Thyroid gland (tissue), 4 donors: ENCODE results near the gene ANO6. TPM values are rescaled to one million over a fixed set of nuclear protein-coding genes. Genes with fewer than 3 reads are reported as not detected.

ENCODE experiments used
- DNase-seq, 2 donors: peaks; one replicate each; pipeline ENCODE4 v3.0.0-alpha.2; 2019
- H3K27ac ChIP-seq, 3 donors: fragments of 200-600 bp; sonication (generic); 1 replicate in 2 of 3; 2 replicates in 1 of 3; pipeline ENCODE4 v1.5.1; 2016 to 2019; ENCODE audit warnings: mild to moderate bottlenecking in 1 of 3, moderate library complexity in 1 of 3
- H3K27me3 ChIP-seq: fragments of 200-600 bp; sonication (generic); one replicate; pipeline ENCODE4 v1.5.1; 2019
- H3K36me3 ChIP-seq, 2 donors: fragments of 200-600 bp; sonication (generic); one replicate each; pipeline ENCODE4 v1.5.1; 2016 to 2019
- H3K4me1 ChIP-seq, 2 donors: fragments of 200-600 bp; sonication (generic); one replicate each; pipeline ENCODE4 v1.5.1; 2017 to 2019
- H3K4me3 ChIP-seq, 3 donors: fragments of 200-600 bp; sonication (generic); replicated peaks in 1 of 3; 1 replicate in 2 of 3; 2 replicates in 1 of 3; pipeline ENCODE4 v1.5.1; 2016; ENCODE audit warnings: mild to moderate bottlenecking in 1 of 3
- H3K9me3 ChIP-seq: fragments of 200-600 bp; sonication (generic); one replicate; pipeline ENCODE4 v1.5.1; 2017
- CTCF ChIP-seq, 6 experiments: fragments of 200-600 bp in 3 of 6; fragments of 450-650 bp in 3 of 6; sonication (generic) in 3 of 6; IDR thresholded peaks; one replicate each; pipeline ENCODE4 v1.5.1; 2016 to 2019; ENCODE audit warnings: antibody characterized with exemption in 6 of 6, mild to moderate bottlenecking in 2 of 6, inconsistent platforms in 1 of 6, moderate library complexity in 1 of 6
- POLR2A ChIP-seq, 2 donors: fragments of 450-650 bp; IDR thresholded peaks; one replicate each; pipeline ENCODE4 v1.6.1; 2017; ENCODE audit warnings: antibody characterized with exemption in 2 of 2, mild to moderate bottlenecking in 2 of 2, moderate library complexity in 1 of 2
- WGBS, 2 donors: methylation state at CpG; one replicate each; pipeline ENCODE4 v1.1.5; 2017; 5-methylcytosine and 5-hydroxymethylcytosine counted together
- intact Hi-C: fragments of 100-400 bp; cut with DNase I; formaldehyde crosslinking; loops from one replicate; pipeline ENCODE4 v1.15.1; 2023
- total RNA-seq, 4 donors: library from RNA; depleted of rRNA; stranded (reverse); fragments of >200 nt; gene quantifications; one replicate each; pipeline ENCODE4 v1.2.3, GENCODE V29; 2016

The ANO6 gene
- total RNA-seq, 4 donors from 2014 or later = 37.3 to 61.1 (median 48.1) TPM

- Histone ChIP-seq H3K9me3 (no peaks in the 10 kb centered on the region), H3K27ac (peak overlapping the region in 2 of 3 donors; percentile 30 to 47), H3K36me3 (no peaks in the 10 kb centered on the region), H3K4me3 (no peak overlapping the region), H3K27me3 (no peaks in the 10 kb centered on the region), H3K4me1 (peaks cover 7 to 18% of the 10 kb centered on the region in 2 donors)
- DNase-seq = no peak
- 42 to 57% methylated on average over 1 of the region's 1 CpG for WGBS, 2 donors
- intact Hi-C loops = no loop called here
- TF ChIP-seq CTCF (IDR thresholded peaks at IDR 0.05) = no peak
- no peak for TF ChIP-seq POLR2A (IDR thresholded peaks at IDR 0.05)
Observed at GRCh38 chr12:45273717-45274271, 57.9 kb downstream of the ANO6 start.

GRCh38 chr12:45276154-45276755, 60.4 kb downstream of the ANO6 start:
- Histone ChIP-seq H3K4me1 (peaks cover 0 to 12% of the 10 kb centered on the region in 2 donors), H3K27ac (no peak overlapping the region), H3K9me3 (no peaks in the 10 kb centered on the region), H3K4me3 (no peak overlapping the region), H3K36me3 (no peaks in the 10 kb centered on the region), H3K27me3 (no peaks in the 10 kb centered on the region)
- intact Hi-C loops = no loop called here
- TF ChIP-seq POLR2A (IDR thresholded peaks at IDR 0.05) (no peak), CTCF (IDR thresholded peaks at IDR 0.05) (no peak)
- DNase-seq = no peak
- 66 to 77% methylated on average over 5 of the region's 5 CpGs for WGBS, 2 donors

GRCh38 chr12:45278447-45278846, 62.6 kb downstream of the ANO6 start:
- 38 to 42% methylated on average over 1 of the region's 1 CpG for WGBS, 2 donors
- DNase-seq = no peak
- no peak for TF ChIP-seq POLR2A (IDR thresholded peaks at IDR 0.05)
- Histone ChIP-seq H3K27ac (peak overlapping the region in 1 of 3 donors; percentile 36), H3K9me3 (no peaks in the 10 kb centered on the region), H3K36me3 (no peaks in the 10 kb centered on the region), H3K4me1 (peaks cover 0 to 12% of the 10 kb centered on the region in 2 donors), H3K4me3 (no peak overlapping the region), H3K27me3 (no peaks in the 10 kb centered on the region)
- intact Hi-C loops = no loop called here

DNA sequence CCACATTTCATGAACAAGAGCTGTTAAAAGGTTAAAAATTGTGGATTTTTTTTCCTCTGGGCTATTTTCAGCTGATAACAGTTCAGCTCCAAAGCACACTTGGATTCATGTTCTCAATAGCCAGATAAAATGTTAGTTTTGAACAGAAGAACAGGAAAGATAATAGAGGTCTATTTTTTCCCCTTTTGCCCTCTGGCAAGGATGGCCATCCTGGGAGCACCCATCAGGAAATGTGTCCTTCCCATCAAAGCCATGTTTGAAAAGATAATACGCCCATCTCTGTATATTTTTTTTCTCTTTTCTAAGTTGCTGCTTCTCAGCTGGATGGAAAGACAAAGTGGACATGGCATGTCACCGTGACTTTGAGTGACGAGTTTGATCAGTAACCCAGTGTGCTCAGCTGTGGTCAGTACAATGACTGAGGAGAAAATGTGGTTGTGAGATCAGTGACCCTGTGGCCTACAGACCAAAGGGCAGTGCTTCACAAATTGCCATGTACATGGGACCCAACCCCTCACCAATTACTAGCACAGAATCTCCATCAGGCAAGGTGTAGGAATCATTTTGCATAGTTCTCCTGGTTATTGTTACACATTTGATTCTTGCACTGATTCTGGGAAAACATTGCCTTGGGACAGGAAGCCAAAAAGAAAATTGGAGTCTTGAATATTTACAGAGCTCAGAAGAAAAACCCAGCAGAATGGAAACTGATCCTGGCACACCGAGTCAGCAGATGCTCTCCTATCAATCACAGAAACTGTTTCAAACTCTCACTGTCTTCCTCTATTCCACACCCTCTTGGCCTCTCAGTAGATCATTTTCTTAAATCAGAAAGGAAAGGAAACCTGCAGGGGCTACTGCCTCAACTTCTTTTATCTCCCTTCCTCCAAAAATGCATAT, 64.3 kb downstream of the ANO6 start:
- intact Hi-C loops = no loop called here

More for the DNA sequence above, 64.3 kb downstream of the ANO6 start:
- TF ChIP-seq POLR2A (IDR thresholded peaks at IDR 0.05) (no peak), CTCF (IDR thresholded peaks at IDR 0.05) (no peak)
- WGBS, 2 donors = 77 to 79% methylated on average over 4 of the region's 4 CpGs
- no peak for DNase-seq
- Histone ChIP-seq H3K27ac (no peak overlapping the region), H3K27me3 (no peaks in the 10 kb centered on the region), H3K4me3 (no peak overlapping the region), H3K9me3 (no peaks in the 10 kb centered on the region), H3K36me3 (no peaks in the 10 kb centered on the region), H3K4me1 (peaks cover 0 to 8% of the 10 kb centered on the region in 2 donors)
